ENCODE results near the gene CEMIP2.
"Not testable (repeated sequence)": the region's sequence is repeated elsewhere in the genome, so short reads cannot be mapped to it uniquely, and the experiment has no call there.

Gene CEMIP2, protein sequence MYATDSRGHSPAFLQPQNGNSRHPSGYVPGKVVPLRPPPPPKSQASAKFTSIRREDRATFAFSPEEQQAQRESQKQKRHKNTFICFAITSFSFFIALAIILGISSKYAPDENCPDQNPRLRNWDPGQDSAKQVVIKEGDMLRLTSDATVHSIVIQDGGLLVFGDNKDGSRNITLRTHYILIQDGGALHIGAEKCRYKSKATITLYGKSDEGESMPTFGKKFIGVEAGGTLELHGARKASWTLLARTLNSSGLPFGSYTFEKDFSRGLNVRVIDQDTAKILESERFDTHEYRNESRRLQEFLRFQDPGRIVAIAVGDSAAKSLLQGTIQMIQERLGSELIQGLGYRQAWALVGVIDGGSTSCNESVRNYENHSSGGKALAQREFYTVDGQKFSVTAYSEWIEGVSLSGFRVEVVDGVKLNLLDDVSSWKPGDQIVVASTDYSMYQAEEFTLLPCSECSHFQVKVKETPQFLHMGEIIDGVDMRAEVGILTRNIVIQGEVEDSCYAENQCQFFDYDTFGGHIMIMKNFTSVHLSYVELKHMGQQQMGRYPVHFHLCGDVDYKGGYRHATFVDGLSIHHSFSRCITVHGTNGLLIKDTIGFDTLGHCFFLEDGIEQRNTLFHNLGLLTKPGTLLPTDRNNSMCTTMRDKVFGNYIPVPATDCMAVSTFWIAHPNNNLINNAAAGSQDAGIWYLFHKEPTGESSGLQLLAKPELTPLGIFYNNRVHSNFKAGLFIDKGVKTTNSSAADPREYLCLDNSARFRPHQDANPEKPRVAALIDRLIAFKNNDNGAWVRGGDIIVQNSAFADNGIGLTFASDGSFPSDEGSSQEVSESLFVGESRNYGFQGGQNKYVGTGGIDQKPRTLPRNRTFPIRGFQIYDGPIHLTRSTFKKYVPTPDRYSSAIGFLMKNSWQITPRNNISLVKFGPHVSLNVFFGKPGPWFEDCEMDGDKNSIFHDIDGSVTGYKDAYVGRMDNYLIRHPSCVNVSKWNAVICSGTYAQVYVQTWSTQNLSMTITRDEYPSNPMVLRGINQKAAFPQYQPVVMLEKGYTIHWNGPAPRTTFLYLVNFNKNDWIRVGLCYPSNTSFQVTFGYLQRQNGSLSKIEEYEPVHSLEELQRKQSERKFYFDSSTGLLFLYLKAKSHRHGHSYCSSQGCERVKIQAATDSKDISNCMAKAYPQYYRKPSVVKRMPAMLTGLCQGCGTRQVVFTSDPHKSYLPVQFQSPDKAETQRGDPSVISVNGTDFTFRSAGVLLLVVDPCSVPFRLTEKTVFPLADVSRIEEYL (N-terminal part only)

DNA sequence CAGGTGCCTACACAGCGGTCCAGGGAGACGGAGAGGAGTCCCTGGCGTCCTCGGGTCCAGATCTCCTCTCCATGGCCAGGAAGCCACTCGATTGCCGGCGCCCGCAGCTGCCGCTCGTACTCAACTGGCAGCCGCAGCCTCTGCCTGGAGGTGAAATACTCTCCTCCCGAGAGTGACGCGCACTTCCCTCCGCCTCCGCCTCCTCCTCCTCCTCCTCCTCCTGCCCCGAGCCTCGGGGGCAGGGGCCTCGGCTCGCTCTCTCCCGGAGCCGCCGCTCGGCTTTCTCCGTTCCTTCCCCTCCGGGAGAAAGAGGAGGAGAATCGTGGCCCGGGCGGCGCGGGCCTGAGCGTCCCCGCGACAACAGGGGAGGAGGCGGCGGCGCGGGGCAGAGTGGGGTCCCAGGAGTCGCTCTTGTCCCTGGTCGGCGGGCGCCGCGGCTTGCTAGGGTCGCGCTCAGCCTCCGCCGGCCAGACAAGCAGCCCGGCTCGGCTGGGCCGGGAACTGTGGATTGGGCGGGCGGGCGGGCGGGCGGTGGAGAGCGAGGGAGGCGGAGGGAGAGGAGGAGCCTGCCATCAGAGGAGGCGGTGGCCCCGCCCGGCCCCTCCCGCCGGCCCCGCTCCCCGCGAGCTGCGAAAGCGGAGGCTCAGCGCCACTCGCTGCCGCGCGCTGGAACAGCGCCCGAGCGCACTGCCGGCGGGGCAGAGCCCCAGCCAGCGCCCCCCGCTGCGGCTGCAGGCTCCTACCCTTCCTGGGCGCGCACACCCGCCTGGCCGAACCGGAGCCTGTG lies at the start of gene CEMIP2:
Gene CEMIP2, minus strand, starts transcription at position 126 of the 787 bp plus-strand sequence. CDS start 18,140 bp downstream, outside the sequence.
- DNase-seq, result peak; percentile 85 to 94 (median 86)

DNA sequence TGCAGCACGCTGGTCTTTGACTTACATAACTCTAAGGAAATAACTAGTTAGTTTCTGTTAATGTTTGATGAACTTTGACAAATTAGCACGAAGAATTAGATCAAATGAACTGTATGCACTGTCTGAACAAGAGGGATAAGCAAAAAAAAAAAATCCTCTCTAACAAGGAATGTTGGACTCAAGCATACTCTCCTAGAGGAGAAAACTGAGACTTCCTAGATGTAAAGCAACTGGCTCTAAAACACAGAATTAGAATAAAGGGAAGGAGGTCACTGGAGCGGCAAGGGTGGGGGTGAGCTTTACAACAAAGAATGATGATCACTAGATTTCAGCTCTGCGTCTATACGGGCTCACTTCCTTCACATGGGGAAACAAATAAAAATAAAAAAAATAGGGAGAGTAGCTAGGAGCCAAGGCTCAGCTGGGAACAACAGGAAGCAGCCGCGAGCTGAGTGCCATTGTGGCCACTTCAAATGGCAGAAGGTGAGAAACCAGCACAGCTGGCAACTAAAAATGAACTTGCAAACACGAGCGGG lies 48.7 kb upstream of the CEMIP2 start:
- no peak for DNase-seq

DNA sequence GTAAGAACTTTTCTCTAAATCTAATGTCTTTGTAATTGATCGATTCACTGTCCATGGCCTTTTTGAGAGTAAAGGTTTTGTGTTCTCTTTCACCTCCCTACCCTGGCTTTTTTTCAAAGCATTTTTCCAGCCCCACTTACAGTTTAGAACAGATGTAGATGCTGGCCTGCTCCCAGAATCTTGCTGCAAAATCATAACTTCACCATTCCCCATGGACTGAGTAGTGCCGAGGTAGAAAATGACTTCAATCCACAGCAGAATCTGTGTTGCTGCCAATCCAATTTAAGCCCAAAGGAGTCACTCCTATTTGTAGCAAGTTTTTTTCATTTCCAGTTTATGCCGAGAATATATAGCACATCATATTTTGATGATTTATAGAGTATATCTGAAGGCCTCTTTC lies 46.5 kb upstream of the CEMIP2 start:
- no peak for DNase-seq

DNA sequence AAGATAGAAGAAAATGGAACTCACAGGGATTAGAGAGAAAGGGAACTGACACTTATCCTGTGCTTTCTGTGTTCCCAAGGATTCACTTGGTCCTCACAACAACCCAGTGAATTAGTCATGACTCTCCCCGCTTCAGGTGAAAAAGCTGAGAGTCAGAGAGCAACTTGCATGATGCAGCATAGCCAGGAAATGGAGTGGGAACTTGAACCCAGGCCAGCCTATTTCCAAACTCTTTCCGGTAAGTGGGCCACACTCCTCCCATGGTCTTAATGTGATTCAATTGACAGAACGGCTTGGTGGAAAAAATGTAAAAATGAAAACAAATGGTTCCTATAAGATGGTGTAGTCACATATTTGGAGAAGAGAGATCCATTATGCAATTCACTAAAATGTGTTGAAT lies 45.9 kb upstream of the CEMIP2 start:
- no peak for DNase-seq

DNA sequence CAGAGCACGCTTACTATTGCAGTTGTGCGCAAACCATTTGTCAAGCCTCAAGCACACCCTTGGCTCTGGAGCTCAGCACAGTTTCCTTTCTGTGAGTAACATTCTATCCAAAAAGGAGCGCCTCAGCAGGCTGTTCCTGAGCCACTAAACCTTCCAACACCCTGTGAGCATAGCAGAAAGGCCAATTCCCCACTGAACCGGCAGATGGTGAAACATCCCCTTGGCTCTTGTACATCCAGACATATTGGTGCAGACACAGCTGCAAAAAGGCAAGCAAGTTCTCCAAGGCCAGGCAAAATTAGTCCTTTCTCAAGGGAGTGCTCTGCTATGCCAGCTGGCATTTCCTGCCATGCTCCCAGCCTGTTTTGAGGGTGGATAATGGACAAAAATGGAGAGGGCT lies 44.1 kb upstream of the CEMIP2 start:
- DNase-seq, result no peak

DNA sequence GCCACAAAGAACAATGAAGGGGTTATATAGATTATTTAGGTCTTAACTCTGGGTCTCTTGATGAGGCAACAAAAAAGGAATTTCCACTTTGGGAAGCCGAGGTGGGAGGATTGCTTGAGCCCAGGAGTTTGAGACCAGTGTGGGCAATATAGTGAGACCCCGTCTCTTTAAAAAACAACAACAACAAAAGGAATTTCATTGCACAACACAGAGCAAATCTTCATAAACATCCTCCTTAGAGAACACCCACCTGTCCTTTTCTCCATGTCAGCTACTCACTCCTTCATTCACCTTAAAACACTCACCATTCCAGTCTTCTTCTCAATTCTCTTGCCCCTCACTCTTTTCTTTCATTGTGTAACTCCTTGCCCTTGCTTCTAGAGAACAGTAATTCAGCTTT lies 39.8 kb upstream of the CEMIP2 start:
- DNase-seq, result no peak

DNA sequence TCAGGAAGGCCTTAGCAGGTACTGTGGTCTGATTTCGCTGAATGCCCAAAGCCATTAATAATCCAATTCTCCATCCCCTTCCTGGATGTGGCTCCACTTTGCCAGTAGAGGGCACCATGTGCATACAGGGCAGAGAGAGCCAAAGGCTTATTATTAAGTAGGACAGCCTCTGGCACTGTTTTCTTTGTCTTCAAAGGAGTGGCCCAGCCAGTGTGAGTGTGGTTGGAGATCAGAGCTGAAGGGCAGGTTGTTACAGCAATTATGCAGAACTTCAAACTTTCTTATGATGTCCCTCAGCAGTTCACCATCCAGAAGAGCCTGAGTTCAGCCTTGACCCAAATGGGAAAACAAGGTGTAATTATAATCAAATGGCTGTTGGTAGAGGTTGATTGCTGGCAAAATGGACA lies 38.6 kb upstream of the CEMIP2 start:
- peak in 5 of 6 experiments; percentile 6 to 54 (median 31) for DNase-seq

DNA sequence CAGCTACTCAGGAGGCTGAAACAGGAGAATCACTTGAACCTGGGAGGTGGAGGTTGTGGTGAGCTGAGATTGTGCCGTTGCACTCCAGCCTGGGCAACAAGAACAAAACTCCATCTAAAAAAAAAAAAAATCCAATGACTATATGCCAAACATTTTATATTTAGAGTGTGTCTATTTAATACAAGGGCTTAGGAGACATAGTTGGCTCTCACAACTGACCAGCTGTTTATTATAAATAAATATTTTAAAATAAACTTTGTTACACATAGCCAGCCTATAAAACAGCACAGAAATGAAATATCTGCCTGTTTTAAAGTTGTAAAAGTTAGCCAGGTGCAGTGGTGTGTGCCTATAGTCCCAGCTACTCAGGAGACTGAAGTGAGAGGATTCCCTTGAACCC lies 36.8 kb upstream of the CEMIP2 start:
- not testable (repeated sequence) for DNase-seq

DNA sequence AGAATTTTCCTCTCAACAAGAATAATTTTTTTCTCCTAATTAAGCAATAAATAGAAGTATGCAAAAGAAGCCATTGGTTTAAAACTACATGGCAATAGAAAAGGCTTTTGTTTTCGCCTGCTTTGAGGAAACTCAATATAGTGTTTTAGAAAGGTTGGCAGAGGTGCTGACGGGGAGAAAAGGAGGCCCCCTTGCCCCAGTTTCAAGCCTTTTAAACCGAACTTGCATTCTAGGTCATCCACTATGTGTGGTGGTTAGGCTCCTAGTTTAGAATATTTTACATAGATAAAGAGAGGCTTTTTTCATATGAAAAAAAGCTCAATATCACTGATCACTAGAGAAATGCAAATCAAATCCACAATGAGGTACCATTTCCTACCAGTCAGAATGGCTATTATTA lies 33.5 kb upstream of the CEMIP2 start:
- DNase-seq, result no peak

DNA sequence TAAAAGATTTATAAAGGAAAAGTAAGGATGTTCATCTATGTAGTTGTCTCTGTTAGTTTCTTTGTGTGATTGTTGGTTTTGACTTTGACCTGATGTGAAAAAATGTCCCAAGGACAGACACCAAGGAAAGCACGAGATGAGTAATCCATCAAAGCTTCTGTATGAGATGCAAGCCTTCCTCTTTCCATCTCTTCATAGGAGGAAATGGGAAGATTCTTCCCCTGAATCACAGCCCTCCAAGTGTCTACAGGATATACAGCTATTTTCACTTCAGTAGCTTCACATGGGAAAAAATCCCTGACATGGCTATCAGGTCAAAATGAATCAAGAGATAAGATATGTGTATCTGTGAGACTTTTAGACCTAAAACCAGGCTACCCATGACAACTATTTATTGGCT lies 29.0 kb upstream of the CEMIP2 start:
- no peak for DNase-seq

DNA sequence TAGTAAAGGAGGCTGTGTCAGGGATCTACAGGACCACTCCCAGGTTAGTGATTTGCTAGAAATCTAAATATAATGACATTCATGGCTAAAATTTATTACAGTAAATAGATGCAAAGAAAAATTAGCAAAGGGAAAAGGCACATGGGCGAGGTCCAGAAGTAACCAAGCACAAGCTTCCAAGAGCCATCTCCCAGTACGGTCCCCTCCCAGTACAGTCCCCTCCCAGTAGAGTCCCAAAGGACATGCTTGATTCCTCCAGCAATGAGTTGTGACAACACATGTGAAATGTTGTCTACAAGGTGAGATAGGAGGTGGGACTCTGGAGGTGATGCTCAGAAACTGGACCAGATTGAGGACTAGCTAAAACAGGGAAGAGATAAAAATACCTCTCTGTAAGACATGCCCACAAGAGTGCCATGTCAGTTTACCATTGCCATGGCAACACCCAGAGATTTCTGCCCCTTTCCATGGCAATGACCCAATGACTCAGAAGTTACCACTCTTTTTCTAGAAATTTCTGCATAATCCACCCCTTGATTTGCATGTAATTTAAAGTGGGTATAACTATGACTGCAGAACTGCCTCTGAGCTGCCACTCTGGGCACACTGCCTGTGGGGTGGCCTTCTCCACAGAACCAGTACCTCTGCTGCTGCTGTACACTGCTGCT lies 27.9 kb upstream of the CEMIP2 start:
- peak in 1 of 6 experiments; percentile 9 for DNase-seq

DNA sequence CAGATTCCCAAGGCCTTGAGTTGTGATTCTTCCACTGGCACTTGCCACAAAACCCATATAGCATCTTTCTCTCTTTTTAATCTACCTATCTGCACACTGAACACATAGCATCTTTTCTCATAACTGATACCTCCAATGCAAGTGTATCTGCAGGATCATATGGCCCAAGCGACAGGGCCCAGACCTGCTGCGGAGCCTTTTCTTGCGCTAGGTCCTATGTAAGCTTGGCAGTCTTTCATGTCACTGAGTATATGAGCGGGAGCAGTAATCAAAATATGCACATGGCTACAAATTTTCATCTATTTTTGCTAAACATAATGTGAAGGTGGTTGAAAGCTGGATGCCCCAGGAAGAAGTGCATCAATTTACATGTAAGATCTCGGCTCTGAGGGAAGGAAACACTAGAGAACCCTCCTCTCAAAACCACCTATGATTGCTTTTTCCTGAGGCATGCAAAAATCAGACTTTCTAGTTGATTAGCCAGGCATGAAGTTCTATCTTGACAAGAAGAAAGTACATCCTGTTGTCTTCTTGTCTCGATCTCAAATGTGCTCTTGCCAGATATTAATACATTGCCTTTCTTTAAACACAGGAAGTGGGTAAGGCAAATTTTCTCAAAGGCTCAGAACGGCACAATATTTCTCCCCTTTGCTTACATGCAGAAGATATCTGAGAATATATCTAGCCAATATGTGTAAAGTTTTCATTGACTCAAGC lies 26.9 kb upstream of the CEMIP2 start:
- peak in 4 of 6 experiments; percentile 3 to 88 (median 85) for DNase-seq

DNA sequence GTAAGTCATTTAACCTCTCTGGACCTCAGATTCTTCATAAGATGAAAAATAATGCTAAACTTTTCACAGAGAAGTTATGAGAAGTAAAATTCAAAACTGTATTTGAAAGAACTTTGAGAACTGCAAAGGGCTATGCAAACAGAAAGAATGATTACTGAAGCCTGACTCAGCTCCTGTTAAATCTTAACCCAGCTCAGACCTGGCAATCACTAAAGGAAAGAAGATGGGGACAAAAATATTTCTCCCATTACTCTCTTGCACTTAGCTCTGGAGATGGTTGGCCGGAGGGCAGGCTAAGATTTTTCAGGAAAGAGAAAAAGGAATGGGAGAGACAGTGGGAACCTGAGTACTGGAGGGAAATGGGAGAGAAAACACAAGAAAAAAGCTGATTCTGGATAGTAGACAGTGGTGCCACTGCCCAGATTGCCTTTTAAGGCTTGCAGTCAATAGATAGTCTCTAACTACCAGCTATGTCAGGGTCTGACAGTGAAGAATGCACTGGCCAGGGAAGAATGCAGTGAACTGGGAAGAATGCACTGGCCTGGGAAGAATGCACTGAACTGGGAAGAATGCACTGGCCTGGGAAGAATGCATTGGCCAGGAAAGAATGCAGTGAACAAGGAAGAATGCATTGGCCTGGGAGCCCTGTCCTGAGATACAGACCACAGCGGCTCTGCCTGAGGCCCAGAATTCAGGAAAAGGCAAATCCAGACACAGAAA lies 25.2 kb upstream of the CEMIP2 start:
- DNase-seq, result no peak

DNA sequence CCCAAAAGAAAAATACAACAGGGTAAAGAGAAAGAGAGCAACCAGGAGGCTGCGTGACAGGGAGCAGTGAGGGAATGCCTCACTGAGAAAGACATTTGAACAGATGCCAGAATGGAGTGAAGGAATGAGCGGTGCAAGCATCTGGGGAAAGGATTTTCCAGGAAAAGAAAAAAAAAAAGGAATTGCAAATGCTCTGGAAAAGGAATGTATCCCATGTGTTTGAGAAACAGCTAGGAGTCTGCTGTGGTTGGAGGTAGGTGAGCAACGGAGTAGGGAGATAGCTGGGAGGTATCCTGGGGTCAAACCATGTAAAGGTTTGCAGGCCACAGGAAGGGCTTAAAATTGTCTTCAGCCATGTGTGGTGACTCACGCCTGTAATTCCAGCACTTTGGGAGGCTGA lies 23.6 kb upstream of the CEMIP2 start:
- DNase-seq, result no peak

DNA sequence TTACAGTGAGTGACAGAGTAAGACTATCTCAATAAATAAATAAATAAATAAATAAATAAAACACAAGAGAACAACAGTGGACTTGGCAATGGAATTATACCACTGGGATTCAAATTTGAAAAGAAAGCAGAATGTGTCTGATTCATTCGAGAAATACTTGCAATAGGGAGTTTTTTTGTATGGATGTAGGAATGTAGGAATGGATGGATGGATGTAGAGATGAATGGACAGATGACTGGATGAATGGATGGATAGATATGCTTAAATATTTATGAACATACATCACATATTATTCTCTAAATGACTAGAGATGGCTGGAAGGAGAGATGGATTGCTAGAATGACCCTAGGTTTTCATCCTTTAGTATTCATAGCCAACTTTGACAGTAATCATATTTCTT lies 22.0 kb upstream of the CEMIP2 start:
- no peak for DNase-seq

DNA sequence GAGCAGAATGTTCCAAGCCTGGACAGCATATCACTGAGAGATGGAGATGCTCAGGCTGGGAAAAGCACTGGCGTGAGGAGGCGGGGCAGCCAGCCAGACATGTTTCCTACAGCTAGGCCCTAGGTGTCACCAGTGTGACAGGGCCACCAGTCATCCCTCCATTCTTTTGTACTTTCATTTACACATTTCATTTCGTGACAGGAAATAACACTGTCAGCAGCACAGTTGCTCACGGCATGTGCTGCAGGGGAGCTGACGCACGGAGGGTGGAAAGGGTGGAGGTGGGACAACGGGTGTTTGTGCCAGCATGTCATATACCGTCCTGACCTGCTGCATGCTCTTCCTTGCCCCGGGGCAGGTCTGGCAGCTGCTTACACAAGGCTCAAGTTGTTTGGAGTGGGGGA lies 14.8 kb upstream of the CEMIP2 start:
- DNase-seq, result peak; percentile 68 to 90 (median 84)

DNA sequence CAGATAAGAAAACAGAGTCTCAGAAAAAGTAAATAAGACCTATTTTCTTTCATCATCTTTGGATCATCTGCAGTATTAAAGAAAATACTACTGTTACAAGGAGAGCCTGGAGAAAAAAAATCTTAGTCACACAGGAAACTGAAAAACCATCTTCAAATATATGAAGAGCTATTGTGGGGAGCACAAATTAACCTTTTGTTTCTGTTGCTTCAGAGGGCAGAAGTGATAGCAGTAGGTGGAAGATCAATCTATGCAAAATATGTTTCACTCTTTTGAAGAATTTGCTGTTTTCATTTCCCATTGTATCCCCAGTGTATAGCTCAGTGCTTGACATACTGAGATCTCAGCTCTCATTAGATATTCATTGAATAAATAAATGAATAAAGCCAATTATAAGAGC lies 13.1 kb upstream of the CEMIP2 start:
- DNase-seq, result peak in 2 of 6 experiments; percentile 23 to 28

DNA sequence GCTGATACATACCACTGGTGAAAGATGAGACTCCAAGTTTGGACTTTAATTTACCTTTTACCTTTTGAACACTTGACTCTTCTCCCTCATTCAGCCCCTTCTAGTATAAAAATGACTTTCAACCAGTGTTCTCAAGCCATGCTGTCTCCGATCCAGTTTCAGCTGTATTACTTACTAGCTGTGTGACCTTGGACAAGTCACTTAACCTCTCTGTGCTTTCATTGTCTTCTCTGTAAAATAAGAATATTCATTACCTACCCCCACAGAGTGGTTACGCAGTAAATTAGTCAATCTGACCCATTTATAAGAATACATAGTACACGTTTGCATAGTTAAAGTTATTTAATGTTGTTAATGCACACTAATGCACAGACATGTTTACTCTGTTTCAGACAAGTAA lies 12.6 kb upstream of the CEMIP2 start:
- DNase-seq, result no peak

DNA sequence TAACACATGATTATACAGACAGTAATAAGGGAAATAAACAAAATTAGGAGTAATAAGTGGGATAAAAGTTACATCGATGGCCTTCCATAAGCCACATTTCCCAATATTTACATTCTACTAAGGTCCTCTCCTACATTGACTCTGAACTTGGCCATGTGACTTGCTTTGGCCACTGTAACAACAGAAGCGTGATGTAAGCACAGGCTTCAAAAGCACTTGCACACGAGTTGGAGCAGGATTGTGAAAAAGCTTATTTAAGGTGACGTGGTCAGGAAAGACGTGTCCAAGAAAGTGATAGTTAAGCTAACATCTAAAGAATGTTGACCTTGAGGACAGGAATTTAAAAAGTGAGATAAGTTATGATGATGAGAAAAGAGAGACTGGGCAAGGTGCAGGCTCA lies 9.8 kb upstream of the CEMIP2 start:
- no peak for DNase-seq

DNA sequence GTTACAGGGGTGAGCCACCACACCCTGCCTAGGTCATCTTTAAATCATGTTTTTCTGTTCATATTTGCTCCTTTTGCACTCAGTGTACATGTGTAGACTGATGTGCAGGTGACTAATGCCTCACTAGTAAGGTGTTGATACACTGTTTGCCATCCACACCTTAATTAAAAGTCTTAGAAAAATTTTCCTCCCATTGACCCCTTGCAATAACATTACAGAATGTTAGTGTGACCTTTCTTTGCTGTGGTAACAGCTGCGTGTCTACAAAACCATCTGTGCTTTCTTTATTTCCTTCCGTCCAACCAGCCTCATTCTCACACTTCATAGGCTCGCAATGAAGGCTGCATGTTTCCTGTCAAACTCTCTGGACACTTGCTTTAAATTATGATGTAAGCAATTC lies 6.6 kb upstream of the CEMIP2 start:
- DNase-seq, result no peak

Measured in stimulated activated naive CD4-positive, alpha-beta T cell (primary cell).